HK-2 (cell line): ENCODE measurements around the gene UBE2V1.
"Not testable (repeated sequence)": the region's sequence is repeated elsewhere in the genome, so short reads cannot be mapped to it uniquely, and the experiment has no call there.

Source experiments
- DNase-seq: peaks from one replicate; pipeline ENCODE4 v3.0.0-alpha.2; 2018; ENCODE audit not compliant: unreplicated experiment

UBE2V1 gene

GRCh38 chr20:50115041-50115512 is 2.1 kb upstream of the UBE2V1 start:
- DNase-seq = no peak

- no peak for DNase-seq
Measured at GRCh38 chr20:50113420-50114224, 672 bp upstream of the UBE2V1 start.

- DNase-seq = no peak
Measured at GRCh38 chr20:50111829-50112495, 988 bp downstream of the UBE2V1 start.

- no peak for DNase-seq
Measured at GRCh38 chr20:50111120-50111828, 1.7 kb downstream of the UBE2V1 start.

- no peak for DNase-seq
Measured at GRCh38 chr20:50110141-50111047, 2.6 kb downstream of the UBE2V1 start.

- DNase-seq = no peak
Measured at GRCh38 chr20:50108556-50109235, 4.3 kb downstream of the UBE2V1 start.

GRCh38 chr20:50107796-50108331 is 5.1 kb downstream of the UBE2V1 start:
- no peak for DNase-seq

GRCh38 chr20:50107086-50107660 is 5.8 kb downstream of the UBE2V1 start:
- DNase-seq = no peak

- not testable (repeated sequence) for DNase-seq
Measured at GRCh38 chr20:50106669-50107068, 6.3 kb downstream of the UBE2V1 start.

GRCh38 chr20:50103464-50104107 is 9.4 kb downstream of the UBE2V1 start:
- peak; percentile 38 for DNase-seq

GRCh38 chr20:50102551-50102950 is 10.4 kb downstream of the UBE2V1 start:
- DNase-seq = not testable (repeated sequence)

- DNase-seq = no peak
Measured at GRCh38 chr20:50101887-50102286, 11.1 kb downstream of the UBE2V1 start.

- no peak for DNase-seq
Measured at GRCh38 chr20:50101281-50101680, 11.7 kb downstream of the UBE2V1 start.

GRCh38 chr20:50100552-50100951 is 12.4 kb downstream of the UBE2V1 start:
- no peak for DNase-seq

GRCh38 chr20:50099565-50099991 is 13.4 kb downstream of the UBE2V1 start:
- no peak for DNase-seq

- DNase-seq = no peak
Measured at GRCh38 chr20:50099113-50099512, 13.8 kb downstream of the UBE2V1 start.

- no peak for DNase-seq
Measured at GRCh38 chr20:50098259-50098658, 14.7 kb downstream of the UBE2V1 start.

GRCh38 chr20:50097843-50098242 is 15.1 kb downstream of the UBE2V1 start:
- no peak for DNase-seq

- no peak for DNase-seq
Measured at GRCh38 chr20:50096237-50096636, 16.7 kb downstream of the UBE2V1 start.
